K562 (cell line): ENCODE measurements around the gene PTGIS. TPM values are rescaled to one million over a fixed set of nuclear protein-coding genes. Genes with fewer than 3 reads are reported as not detected.

Experiments
- ADNP ChIP-seq: fragments of 200-800 bp; sonication (Bioruptor generic); IDR thresholded peaks from 2 replicates; pipeline ENCODE4 v1.6.1; 2016; ENCODE audit warnings: missing genetic modification characterization, missing compliant biosample characterization
- BCOR ChIP-seq: fragments of 450-650 bp; IDR thresholded peaks from 2 replicates; pipeline ENCODE4 v1.6.1; 2016
- CBFA2T2 ChIP-seq: fragments of 450-650 bp; conservative IDR thresholded peaks from 2 replicates; pipeline ENCODE4 v1.6.1; 2017; ENCODE audit warnings: mild to moderate bottlenecking
- CBX1 ChIP-seq: sonication (generic); IDR thresholded peaks from 2 replicates; pipeline ENCODE4 v1.6.1; 2016; ENCODE audit warnings: antibody characterized with exemption, low read depth, mild to moderate bottlenecking
- CREM ChIP-seq: IDR thresholded peaks from 2 replicates; pipeline ENCODE4 v1.6.1; 2014; ENCODE audit warnings: antibody characterized with exemption, low read depth
- DPF2 ChIP-seq: fragments of 450-650 bp; IDR thresholded peaks from 2 replicates; pipeline ENCODE4 v1.6.1; 2016
- EP300 ChIP-seq: IDR thresholded peaks from 2 replicates; pipeline ENCODE4 v1.6.1; 2012; ENCODE audit warnings: low read length, improper control_type of control experiment
- HDAC8 ChIP-seq: fragments of 450-650 bp; IDR thresholded peaks from 2 replicates; pipeline ENCODE4 v1.6.1; 2016; ENCODE audit warnings: mild to moderate bottlenecking, missing genetic modification characterization, moderate library complexity, missing compliant biosample characterization
- ILK ChIP-seq: fragments of 450-650 bp; IDR thresholded peaks from 2 replicates; pipeline ENCODE4 v1.6.1; 2016; ENCODE audit warnings: missing genetic modification characterization, low read depth, mild to moderate bottlenecking, missing compliant biosample characterization, moderate library complexity, borderline replicate concordance
- KLF16 ChIP-seq: IDR thresholded peaks from 2 replicates; pipeline ENCODE4 v1.6.1; 2016; ENCODE audit warnings: antibody characterized with exemption
- L3MBTL2 ChIP-seq: fragments of 450-650 bp; IDR thresholded peaks from 2 replicates; pipeline ENCODE4 v1.6.1; 2016; ENCODE audit warnings: mild to moderate bottlenecking, moderate library complexity
- NBN ChIP-seq: fragments of 450-650 bp; IDR thresholded peaks from 2 replicates; pipeline ENCODE4 v1.6.1; 2016; ENCODE audit warnings: low read depth, mild to moderate bottlenecking
- NCOR1 ChIP-seq: fragments of 450-650 bp; IDR thresholded peaks from 2 replicates; pipeline ENCODE4 v1.6.1; 2016; ENCODE audit warnings: mild to moderate bottlenecking, moderate library complexity
- NR0B1 ChIP-seq: fragments of 450-650 bp; IDR thresholded peaks from one replicate; pipeline ENCODE4 v1.6.1; 2018; ENCODE audit warnings: mild to moderate bottlenecking, moderate library complexity; ENCODE audit not compliant: partially characterized antibody
- SMARCA4 ChIP-seq: fragments of 450-650 bp; IDR thresholded peaks from 2 replicates; pipeline ENCODE4 v1.6.1; 2016
- SMC3 ChIP-seq: conservative IDR thresholded peaks from 2 replicates; pipeline ENCODE4 v1.6.1; 2011; ENCODE audit warnings: low read depth, low read length, improper control_type of control experiment; ENCODE audit not compliant: insufficient read depth
- TCF3 ChIP-seq: sonication (generic); formaldehyde crosslinking; IDR thresholded peaks from 2 replicates; pipeline ENCODE4 v1.4.0; 2020; ENCODE audit warnings: mild to moderate bottlenecking, missing genetic modification reagents
- VEZF1 ChIP-seq: fragments of 200-800 bp; sonication (Bioruptor generic); IDR thresholded peaks from 2 replicates; pipeline ENCODE4 v1.6.1; 2017; ENCODE audit warnings: missing genetic modification characterization, missing compliant biosample characterization
- ZNF75A ChIP-seq: fragments of 450-650 bp; formaldehyde crosslinking; IDR thresholded peaks from 2 replicates; pipeline ENCODE4 v1.4.0; 2020; ENCODE audit warnings: mild to moderate bottlenecking
- polyA plus RNA-seq, 8 experiments: library from polyadenylated mRNA; depleted of rRNA in 4 of 8; stranded (reverse) in 5 of 8; unstranded in 3 of 8; fragments of >200 nt; fragmentation: Nextera tagmentation in 2 of 8; fragmentation: Illumina TruSeq in 1 of 8; extraction: Ambion mirVana in 2 of 8; extraction: Trizol in 1 of 8; gene quantifications; 2 replicates each; pipeline versions ENCODE4 v1.2.1 to v1.2.3, GENCODE V29; 2011 to 2014; ENCODE audit warnings: inconsistent platforms in 1 of 8, missing spikeins in 1 of 8
- total RNA-seq, 7 experiments: library from RNA; depleted of rRNA in 6 of 7; stranded (reverse); fragments of >200 nt in 6 of 7; fragmentation: Illumina TruSeq in 2 of 7; extraction: Trizol in 2 of 7; gene quantifications; 2 replicates each; pipeline versions ENCODE4 v1.2.1 to v1.2.3, GENCODE V29; 2011 to 2021; ENCODE audit warnings: low replicate concordance in 1 of 7
- TF ChIP-seq, protein P1 (sequence below): fragments of 450-650 bp; formaldehyde crosslinking; IDR thresholded peaks from 2 replicates; pipeline ENCODE4 v1.4.0; 2022; ENCODE audit warnings: missing genetic modification characterization
- TF ChIP-seq, protein P2 (sequence below): sonication (generic); formaldehyde crosslinking; IDR thresholded peaks from 2 replicates; pipeline ENCODE4 v1.8.0; 2022; ENCODE audit warnings: missing genetic modification reagents, mild to moderate bottlenecking, moderate library complexity, borderline replicate concordance

The PTGIS gene
- total and polyA plus RNA-seq, 9 of the 15 experiments (the other 6 are each of a cell fraction or from before 2014, with no cell fraction given) = not detected

DNA sequence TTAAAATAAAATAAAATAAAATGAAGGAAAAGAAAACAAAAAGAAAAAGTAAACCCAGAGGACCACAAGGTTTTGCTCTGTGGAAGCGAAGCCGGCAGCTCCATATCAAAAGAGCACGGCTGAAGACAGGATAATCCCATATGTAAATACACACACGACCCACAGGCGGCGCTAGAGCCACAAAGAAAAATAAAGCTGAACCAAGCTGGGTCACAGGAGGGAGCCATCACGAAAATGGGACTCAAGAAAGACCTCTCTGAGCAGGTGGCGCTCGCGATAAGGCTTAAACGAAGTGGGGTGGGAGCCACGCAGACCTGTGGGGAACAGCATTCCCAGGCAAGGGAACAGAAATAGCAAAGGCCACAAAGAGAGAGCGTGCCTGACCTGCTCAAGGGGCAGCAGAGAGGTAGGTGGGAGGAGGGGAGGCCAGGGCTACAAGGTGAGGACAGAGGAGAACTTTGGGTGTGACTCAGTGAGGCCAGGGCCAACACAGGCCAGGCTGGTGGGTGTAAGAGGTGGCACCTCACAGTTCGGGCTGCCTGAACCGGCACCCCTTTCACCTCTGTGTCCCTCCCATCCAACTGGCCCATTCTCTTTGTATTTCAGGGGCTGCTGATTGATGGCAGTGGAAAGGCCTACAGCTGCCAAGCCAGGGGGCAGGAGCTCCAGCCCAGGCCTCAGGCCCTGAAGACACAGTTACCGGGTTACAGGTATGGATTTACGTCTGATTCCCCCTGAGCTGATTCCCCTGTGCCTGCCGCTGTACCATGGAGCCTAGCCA lies 26.0 kb downstream of the PTGIS start (continued):
- TF ChIP-seq, protein P1, sequence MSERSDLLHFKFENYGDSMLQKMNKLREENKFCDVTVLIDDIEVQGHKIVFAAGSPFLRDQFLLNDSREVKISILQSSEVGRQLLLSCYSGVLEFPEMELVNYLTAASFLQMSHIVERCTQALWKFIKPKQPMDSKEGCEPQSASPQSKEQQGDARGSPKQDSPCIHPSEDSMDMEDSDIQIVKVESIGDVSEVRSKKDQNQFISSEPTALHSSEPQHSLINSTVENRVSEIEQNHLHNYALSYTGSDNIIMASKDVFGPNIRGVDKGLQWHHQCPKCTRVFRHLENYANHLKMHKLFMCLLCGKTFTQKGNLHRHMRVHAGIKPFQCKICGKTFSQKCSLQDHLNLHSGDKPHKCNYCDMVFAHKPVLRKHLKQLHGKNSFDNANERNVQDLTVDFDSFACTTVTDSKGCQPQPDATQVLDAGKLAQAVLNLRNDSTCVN (CRISPR knock-in tag) = no peak
- no peak for TF ChIP-seq NR0B1
- 0 out of 2 replicates have a peak, but pooled peaks have one; percentile 26 for TF ChIP-seq EP300
- TF ChIP-seq, protein P2, sequence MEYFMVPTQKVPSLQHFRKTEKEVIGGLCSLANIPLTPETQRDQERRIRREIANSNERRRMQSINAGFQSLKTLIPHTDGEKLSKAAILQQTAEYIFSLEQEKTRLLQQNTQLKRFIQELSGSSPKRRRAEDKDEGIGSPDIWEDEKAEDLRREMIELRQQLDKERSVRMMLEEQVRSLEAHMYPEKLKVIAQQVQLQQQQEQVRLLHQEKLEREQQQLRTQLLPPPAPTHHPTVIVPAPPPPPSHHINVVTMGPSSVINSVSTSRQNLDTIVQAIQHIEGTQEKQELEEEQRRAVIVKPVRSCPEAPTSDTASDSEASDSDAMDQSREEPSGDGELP (CRISPR knock-in tag) = peak; percentile 60
- TF ChIP-seq CREM = peak; percentile 21; the same call in 1 of the 2 replicates
- TF ChIP-seq NCOR1 = peak; percentile 54
- peak; percentile 54 for TF ChIP-seq CBFA2T2
- TF ChIP-seq TCF3 (CRISPR knock-in tag) = peak; percentile 88
- 0 out of 2 replicates have a peak, but pooled peaks have one; percentile 44 for TF ChIP-seq CBX1
- peak; percentile 56; the same call in 1 of the 2 replicates for TF ChIP-seq KLF16
- no peak for TF ChIP-seq ADNP (tag)
- no peak for TF ChIP-seq NBN
- peak; percentile 49; the same call in 1 of the 2 replicates for TF ChIP-seq L3MBTL2
- peak; percentile 80 for TF ChIP-seq SMC3
- TF ChIP-seq SMARCA4 = peak; percentile 28; the same call in 1 of the 2 replicates
- peak; percentile 20; the same call in 1 of the 2 replicates for TF ChIP-seq VEZF1 (CRISPR knock-in tag)
- TF ChIP-seq HDAC8 (tag) = no peak
- TF ChIP-seq ZNF75A = no peak
- TF ChIP-seq BCOR = peak; percentile 88
- peak; percentile 79 for TF ChIP-seq DPF2
- TF ChIP-seq ILK = no peak
